PC-3 (cell line): Measurements from ENCODE around the gene PTPRN2.

Source experiments
- EZH2 ChIP-seq: fragments of 300-600 bp; sonication (generic); IDR thresholded peaks from one replicate; pipeline ENCODE4 v1.6.1; 2017; ENCODE audit warnings: antibody characterized with exemption, mild to moderate bottlenecking, low read length; ENCODE audit not compliant: unreplicated experiment
- EZH2phosphoT487 ChIP-seq: fragments of 300-600 bp; sonication (generic); IDR thresholded peaks from 2 replicates; pipeline ENCODE4 v1.6.1; 2018; ENCODE audit warnings: mild to moderate bottlenecking, antibody characterized with exemption, low read length, borderline replicate concordance
- TF ChIP-seq, protein P1 (sequence below): fragments of 300-600 bp; sonication (generic); conservative IDR thresholded peaks from 2 replicates; pipeline ENCODE4 v1.5.1; 2017; ENCODE audit warnings: antibody characterized with exemption, low read depth, mild to moderate bottlenecking, low read length

DNA sequence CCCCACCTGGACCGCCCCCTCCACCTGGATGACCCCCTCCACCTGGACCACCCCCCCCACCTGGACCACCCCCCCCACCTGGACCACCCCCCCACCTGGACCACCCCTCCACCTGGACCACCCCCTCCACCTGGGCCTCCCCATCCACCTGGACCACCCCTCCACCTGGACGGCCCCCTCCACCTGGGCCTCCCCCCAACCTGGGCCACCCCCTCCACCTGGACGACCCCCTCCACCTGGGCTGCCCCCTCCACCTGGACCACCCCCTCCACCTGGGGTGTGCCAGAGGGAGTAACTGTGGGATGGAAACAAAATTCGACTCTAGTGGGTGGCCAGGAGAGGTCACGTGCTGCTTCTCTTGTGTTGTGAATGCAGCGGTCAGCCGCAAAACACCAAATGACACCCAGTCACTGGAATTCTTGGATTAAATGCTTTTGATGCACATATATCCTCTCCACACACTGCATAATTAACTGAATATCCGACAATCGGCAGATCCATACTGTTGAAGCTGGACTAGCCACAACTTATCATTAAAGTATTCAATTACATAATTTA, 316.7 kb downstream of the PTPRN2 start:
- TF ChIP-seq, protein P1, sequence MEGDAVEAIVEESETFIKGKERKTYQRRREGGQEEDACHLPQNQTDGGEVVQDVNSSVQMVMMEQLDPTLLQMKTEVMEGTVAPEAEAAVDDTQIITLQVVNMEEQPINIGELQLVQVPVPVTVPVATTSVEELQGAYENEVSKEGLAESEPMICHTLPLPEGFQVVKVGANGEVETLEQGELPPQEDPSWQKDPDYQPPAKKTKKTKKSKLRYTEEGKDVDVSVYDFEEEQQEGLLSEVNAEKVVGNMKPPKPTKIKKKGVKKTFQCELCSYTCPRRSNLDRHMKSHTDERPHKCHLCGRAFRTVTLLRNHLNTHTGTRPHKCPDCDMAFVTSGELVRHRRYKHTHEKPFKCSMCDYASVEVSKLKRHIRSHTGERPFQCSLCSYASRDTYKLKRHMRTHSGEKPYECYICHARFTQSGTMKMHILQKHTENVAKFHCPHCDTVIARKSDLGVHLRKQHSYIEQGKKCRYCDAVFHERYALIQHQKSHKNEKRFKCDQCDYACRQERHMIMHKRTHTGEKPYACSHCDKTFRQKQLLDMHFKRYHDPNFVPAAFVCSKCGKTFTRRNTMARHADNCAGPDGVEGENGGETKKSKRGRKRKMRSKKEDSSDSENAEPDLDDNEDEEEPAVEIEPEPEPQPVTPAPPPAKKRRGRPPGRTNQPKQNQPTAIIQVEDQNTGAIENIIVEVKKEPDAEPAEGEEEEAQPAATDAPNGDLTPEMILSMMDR = no peak
- TF ChIP-seq EZH2 (no peak), EZH2phosphoT487 (no peak)
